Kidney epithelial cell (primary cell): Measurements from ENCODE around the gene CFAP77. TPM values are rescaled to one million over a fixed set of nuclear protein-coding genes. Genes with fewer than 3 reads are reported as not detected.

Source experiments
- DNase-seq: peaks from one replicate; pipeline ENCODE4 v3.0.0-alpha.2; 2010; ENCODE audit warnings: low read depth
- H3K27me3 ChIP-seq: 2 replicates; pipeline ENCODE4 v1.6.0; 2011; ENCODE audit warnings: low read length; ENCODE audit not compliant: control insufficient read depth, insufficient read depth
- H3K36me3 ChIP-seq: 2 replicates; pipeline ENCODE4 v1.5.1; 2011; ENCODE audit warnings: low read length; ENCODE audit not compliant: control insufficient read depth, insufficient read depth
- H3K4me3 ChIP-seq: 2 replicates; pipeline ENCODE4 v1.5.1; 2011; ENCODE audit warnings: low read depth, mild to moderate bottlenecking, control low read depth, low read length
- CTCF ChIP-seq: IDR thresholded peaks from 2 replicates; pipeline ENCODE4 v1.5.1; 2011; ENCODE audit warnings: mild to moderate bottlenecking, moderate library complexity, low read length, control low read depth, inconsistent platforms; ENCODE audit not compliant: insufficient read depth, poor library complexity, severe bottlenecking
- total RNA-seq: library from RNA; depleted of rRNA; stranded (reverse); fragments of >200 nt; gene quantifications from 2 replicates; pipeline ENCODE4 v1.2.3, GENCODE V29; 2015

The CFAP77 gene
- total RNA-seq, 1 donor from 2014 or later: 0.58 TPM

GRCh38 chr9:132443951-132444607 lies 34.1 kb downstream of the CFAP77 start:
- peaks cover 10% of the 10 kb centered on the region for H3K27me3 ChIP-seq
- no peak overlapping the region for H3K4me3 ChIP-seq
- no peak for TF ChIP-seq CTCF
- DNase-seq: no peak
- H3K36me3 ChIP-seq: no peaks in the 10 kb centered on the region

- Histone ChIP-seq H3K4me3 (no peak overlapping the region), H3K27me3 (peaks cover 6% of the 10 kb centered on the region), H3K36me3 (no peaks in the 10 kb centered on the region)
- no peak for TF ChIP-seq CTCF
- no peak for DNase-seq
Measured at GRCh38 chr9:132446887-132447286, 36.9 kb downstream of the CFAP77 start.

GRCh38 chr9:132447346-132447745 lies 37.3 kb downstream of the CFAP77 start:
- TF ChIP-seq CTCF: no peak
- Histone ChIP-seq H3K36me3 (no peaks in the 10 kb centered on the region), H3K27me3 (peaks cover 4% of the 10 kb centered on the region), H3K4me3 (no peak overlapping the region)
- no peak for DNase-seq

GRCh38 chr9:132447902-132448301 lies 37.9 kb downstream of the CFAP77 start:
- no peak for DNase-seq
- Histone ChIP-seq H3K36me3 (no peaks in the 10 kb centered on the region), H3K27me3 (peaks cover 4% of the 10 kb centered on the region), H3K4me3 (no peak overlapping the region)
- TF ChIP-seq CTCF: no peak

- Histone ChIP-seq H3K27me3 (peaks cover 8% of the 10 kb centered on the region), H3K4me3 (no peak overlapping the region), H3K36me3 (no peaks in the 10 kb centered on the region)
- no peak for DNase-seq
- no peak for TF ChIP-seq CTCF
Measured at GRCh38 chr9:132451276-132451675, 41.3 kb downstream of the CFAP77 start.

GRCh38 chr9:132456241-132456640 lies 46.2 kb downstream of the CFAP77 start:
- H3K4me3 ChIP-seq: no peak overlapping the region
- H3K27me3 ChIP-seq: peaks cover 19% of the 10 kb centered on the region
- no peak for DNase-seq
- H3K36me3 ChIP-seq: no peaks in the 10 kb centered on the region
- TF ChIP-seq CTCF: no peak
